Endothelial cell (in vitro differentiated cells): ENCODE measurements around the gene EYA2. TPM values are rescaled to one million over a fixed set of nuclear protein-coding genes. Genes with fewer than 3 reads are reported as not detected.

Source experiments
- DNase-seq: peaks from one replicate; pipeline ENCODE4 v3.0.0; 2021; ENCODE audit warnings: low spot score
- H3K27ac Mint-ChIP-seq: one replicate; pipeline ENCODE4 v1.8.0; 2021; ENCODE audit warnings: mixed read lengths, inconsistent platforms; ENCODE audit not compliant: unreplicated experiment
- H3K27me3 Mint-ChIP-seq: one replicate; pipeline ENCODE4 v1.8.0; 2021; ENCODE audit warnings: mild to moderate bottlenecking, moderate library complexity, mixed read lengths, inconsistent platforms; ENCODE audit not compliant: unreplicated experiment
- H3K36me3 Mint-ChIP-seq: one replicate; pipeline ENCODE4 v1.8.0; 2021; ENCODE audit warnings: mild to moderate bottlenecking, low read depth, mixed read lengths, inconsistent platforms; ENCODE audit not compliant: unreplicated experiment
- H3K4me1 Mint-ChIP-seq: one replicate; pipeline ENCODE4 v1.8.0; 2021; ENCODE audit warnings: mild to moderate bottlenecking, mixed read lengths, inconsistent platforms; ENCODE audit not compliant: unreplicated experiment
- H3K4me3 Mint-ChIP-seq: one replicate; pipeline ENCODE4 v1.8.0; 2021; ENCODE audit warnings: mild to moderate bottlenecking, mixed read lengths, inconsistent platforms; ENCODE audit not compliant: unreplicated experiment
- H3K9me3 Mint-ChIP-seq: one replicate; pipeline ENCODE4 v1.8.0; 2021; ENCODE audit warnings: mixed read lengths, inconsistent platforms; ENCODE audit not compliant: unreplicated experiment
- CTCF ChIP-seq: fragments of 200-600 bp; sonication (generic); IDR thresholded peaks from one replicate; pipeline ENCODE4 v1.5.0; 2021; ENCODE audit warnings: antibody characterized with exemption; ENCODE audit not compliant: unreplicated experiment
- total RNA-seq: library from RNA; stranded (reverse); fragmentation: NEBNext Ultra II Directional; extraction: Animal tissue kit (Norgen Biotek cat#: 25700); gene quantifications from one replicate; pipeline ENCODE4 v1.2.1, GENCODE V29; 2021; ENCODE audit not compliant: unreplicated experiment

Gene EYA2
- total RNA-seq, 1 donor from 2014 or later: not detected

- no peaks in the 10 kb centered on the region for H3K9me3 Mint-ChIP-seq
- peaks cover 2% of the 10 kb centered on the region for H3K27me3 Mint-ChIP-seq
- H3K4me1 Mint-ChIP-seq: no peaks in the 10 kb centered on the region
- no peak overlapping the region for H3K27ac Mint-ChIP-seq
- no peak for TF ChIP-seq CTCF
- H3K4me3 Mint-ChIP-seq: no peak overlapping the region
- DNase-seq: no peak
- no peaks in the 10 kb centered on the region for H3K36me3 Mint-ChIP-seq
Observed at GRCh38 chr20:46934746-46935287, 40.2 kb downstream of the EYA2 start.

- no peaks in the 10 kb centered on the region for H3K4me1 Mint-ChIP-seq
- no peaks in the 10 kb centered on the region for H3K9me3 Mint-ChIP-seq
- DNase-seq: no peak
- H3K4me3 Mint-ChIP-seq: no peak overlapping the region
- H3K36me3 Mint-ChIP-seq: no peaks in the 10 kb centered on the region
- no peak for TF ChIP-seq CTCF
- H3K27me3 Mint-ChIP-seq: peaks cover 2% of the 10 kb centered on the region
- no peak overlapping the region for H3K27ac Mint-ChIP-seq
Observed at GRCh38 chr20:46935394-46936017, 40.9 kb downstream of the EYA2 start.

- TF ChIP-seq CTCF: no peak
- Mint-ChIP-seq H3K4me1 (no peaks in the 10 kb centered on the region), H3K27me3 (peaks cover 2% of the 10 kb centered on the region), H3K4me3 (no peak overlapping the region), H3K36me3 (no peaks in the 10 kb centered on the region), H3K27ac (no peak overlapping the region), H3K9me3 (no peaks in the 10 kb centered on the region)
- no peak for DNase-seq
Observed at GRCh38 chr20:46936415-46937156, 41.9 kb downstream of the EYA2 start.

DNA sequence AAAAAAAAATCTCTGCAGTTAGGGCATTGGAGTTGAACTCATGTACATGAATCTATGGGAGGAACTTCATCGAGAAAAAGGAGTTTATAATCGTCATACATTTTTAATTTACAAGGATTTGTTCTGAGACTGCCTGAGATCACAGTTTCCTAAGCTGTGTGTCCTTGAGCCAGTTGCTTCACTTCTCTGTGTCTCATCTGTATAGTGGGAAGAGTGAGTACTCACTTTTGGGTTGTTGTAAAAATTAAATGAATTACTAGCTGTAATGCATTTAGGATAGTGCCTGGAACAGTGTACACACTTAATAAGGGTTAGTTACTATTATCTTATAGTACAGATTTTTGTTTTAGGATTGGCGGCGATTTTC lies 42.5 kb downstream of the EYA2 start:
- DNase-seq: no peak
- Mint-ChIP-seq H3K27me3 (peaks cover 2% of the 10 kb centered on the region), H3K9me3 (no peaks in the 10 kb centered on the region), H3K4me1 (no peaks in the 10 kb centered on the region), H3K4me3 (no peak overlapping the region), H3K36me3 (no peaks in the 10 kb centered on the region), H3K27ac (no peak overlapping the region)
- TF ChIP-seq CTCF: no peak
